Stomach (tissue), 9 donors: ENCODE data around the gene STAG3. TPM values are rescaled to one million over a fixed set of nuclear protein-coding genes. Genes with fewer than 3 reads are reported as not detected.

Source experiments
- DNase-seq, 2 donors: peaks; one replicate each; pipeline versions ENCODE4 v3.0.0 to v3.0.0-alpha.2; 2013 to 2019
- H3K27ac ChIP-seq, 5 donors: fragments of 200-600 bp in 4 of 5; sonication (generic) in 4 of 5; one replicate each; pipeline ENCODE4 v1.5.1; 2013 to 2019; ENCODE audit warnings: mild to moderate bottlenecking in 1 of 5, moderate library complexity in 1 of 5
- H3K27me3 ChIP-seq, 3 donors: fragments of 200-600 bp; sonication (generic); one replicate each; pipeline ENCODE4 v1.5.1; 2017 to 2019; ENCODE audit warnings: mixed run types in 1 of 3
- H3K36me3 ChIP-seq, 4 donors: fragments of 200-600 bp; sonication (generic); 1 replicate in 3 of 4; 2 replicates in 1 of 4; pipeline ENCODE4 v1.5.1; 2016 to 2019
- H3K4me1 ChIP-seq, 4 donors: fragments of 200-600 bp; sonication (generic); one replicate each; pipeline ENCODE4 v1.5.1; 2016 to 2019
- H3K4me3 ChIP-seq, 4 donors: fragments of 200-600 bp; sonication (generic) in 3 of 4; one replicate each; pipeline ENCODE4 v1.5.1; 2016 to 2019; ENCODE audit warnings: mild to moderate bottlenecking in 1 of 4
- H3K9me3 ChIP-seq, 4 donors: fragments of 200-600 bp; sonication (generic); one replicate each; pipeline ENCODE4 v1.5.1; 2016 to 2019
- EP300 ChIP-seq: sonication (generic); formaldehyde crosslinking; IDR thresholded peaks from one replicate; pipeline ENCODE4 v1.6.1; 2017; ENCODE audit warnings: antibody characterized with exemption
- POLR2A ChIP-seq, 4 donors: fragments of 450-650 bp; IDR thresholded peaks; one replicate each; pipeline ENCODE4 v1.6.1; 2016; ENCODE audit warnings: antibody characterized with exemption in 4 of 4, control low read depth in 2 of 4, mild to moderate bottlenecking in 1 of 4, moderate library complexity in 1 of 4
- POLR2AphosphoS5 ChIP-seq, 3 donors: sonication (generic); formaldehyde crosslinking; IDR thresholded peaks; one replicate each; pipeline ENCODE4 v1.6.1; 2016; ENCODE audit warnings: antibody characterized with exemption in 3 of 3
- WGBS, 5 donors: extraction: QIAGEN DNeasy Blood & Tissue Kit in 3 of 5; methylation state at CpG; one replicate each; pipeline versions ENCODE4 v1.1.5 to v1.1.7; 2013 to 2018; 5-methylcytosine and 5-hydroxymethylcytosine counted together
- intact Hi-C: fragments of 100-400 bp; cut with DNase I; formaldehyde crosslinking; loops from one replicate; pipeline ENCODE4 v1.15.1; 2023; ENCODE audit warnings: low total_unique reads
- polyA plus RNA-seq, 3 donors: library from polyadenylated mRNA; stranded (reverse); fragments of 200-250 nt; gene quantifications; one replicate each; pipeline ENCODE4 v1.2.3, GENCODE V29; 2013
- total RNA-seq, 5 donors: library from RNA; depleted of rRNA; stranded (reverse); fragments of >200 nt; gene quantifications; one replicate each; pipeline versions ENCODE4 v1.1.0 to v1.2.3, GENCODE V29; 2014 to 2016
- TF ChIP-seq, protein P1 (sequence below), 7 experiments: fragments of 450-650 bp in 4 of 7; fragments of 200-600 bp in 3 of 7; sonication (generic) in 3 of 7; IDR thresholded peaks; one replicate each; pipeline ENCODE4 v1.5.1; 2016 to 2019; ENCODE audit warnings: antibody characterized with exemption in 7 of 7, control low read depth in 2 of 7, mild to moderate bottlenecking in 1 of 7
- donor health status: healthy with polysubstance abuse.
- donor health status: Bipolar disorder and iron deficiency.
- donor health status: healthy.

Gene STAG3
- total and polyA plus RNA-seq, 8 donors: 0.50 to 8.8 (median 1.2) TPM; not detected in 4

DNA sequence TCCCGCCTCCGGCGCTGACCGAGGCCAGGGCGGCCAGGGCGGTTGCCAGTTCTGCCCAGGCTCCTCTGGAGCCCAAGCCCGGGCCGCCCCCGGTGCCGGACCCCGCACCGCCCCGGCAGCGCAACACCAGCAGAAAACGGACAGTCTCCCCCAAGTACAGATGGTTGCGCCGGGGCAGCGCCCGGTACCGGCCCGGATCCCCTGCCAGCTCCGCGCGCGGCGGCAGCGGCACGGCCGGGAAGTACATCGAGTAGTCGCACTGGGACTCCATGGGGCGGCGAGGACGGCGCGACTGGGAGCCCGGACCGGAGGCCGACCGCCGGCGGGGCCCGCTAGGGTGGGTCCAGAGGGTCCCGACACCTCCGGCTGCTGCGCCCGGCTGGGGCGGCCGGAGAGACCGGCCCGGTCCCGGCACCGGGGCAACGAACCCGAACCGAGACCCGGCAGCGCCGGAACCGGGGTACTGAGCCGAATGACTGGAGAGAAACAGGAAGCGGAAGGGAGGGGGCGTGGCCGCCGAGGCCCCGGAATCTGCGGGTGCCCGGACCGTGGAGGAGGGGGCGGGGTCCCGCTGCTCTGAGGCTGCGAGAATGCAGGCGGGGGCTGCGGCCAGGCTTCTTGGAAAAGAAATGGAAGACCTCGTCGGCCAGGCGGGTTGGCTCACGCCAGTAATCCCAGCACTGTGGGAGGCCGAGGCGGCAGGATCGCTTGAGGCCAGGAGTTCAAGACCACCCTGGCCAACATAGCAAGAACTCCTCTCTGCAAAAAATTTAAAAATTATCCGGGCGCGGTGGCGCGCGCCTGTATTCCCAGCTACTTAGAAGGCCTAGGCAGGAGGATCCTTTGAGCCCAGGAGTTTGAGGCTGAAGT is 19.3 kb upstream of the STAG3 start, which contains the start of gene TRAPPC14:
TSS of gene TRAPPC14 (minus strand) at position 495 of the 870 bp plus-strand sequence. CDS start at position 271, 224 bp downstream.
- Histone ChIP-seq H3K36me3 (peaks cover 27 to 38% (median 35%) of the 10 kb centered on the region in 4 donors), H3K4me1 (peaks cover 12 to 53% (median 47%) of the 10 kb centered on the region in 4 donors), H3K27me3 (no peaks in the 10 kb centered on the region), H3K27ac (peak within 1 kb of the TSS; percentile 83 to 93 (median 90)), H3K4me3 (peak within 1 kb of the TSS; percentile 81 to 99 (median 91)), H3K9me3 (no peaks in the 10 kb centered on the region)
- WGBS, 5 donors: 0 to 1% (median 1%) methylated on average over 41 to 87 of the region's 87 CpGs
- intact Hi-C loops: no loop called here
- no peak for TF ChIP-seq POLR2A (IDR thresholded peaks at IDR 0.05)
- TF ChIP-seq POLR2AphosphoS5 (IDR thresholded peaks at IDR 0.05): peak in 2 of 3 donors; percentile 42 to 76
- DNase-seq: peak; percentile 92 to 97

DNA sequence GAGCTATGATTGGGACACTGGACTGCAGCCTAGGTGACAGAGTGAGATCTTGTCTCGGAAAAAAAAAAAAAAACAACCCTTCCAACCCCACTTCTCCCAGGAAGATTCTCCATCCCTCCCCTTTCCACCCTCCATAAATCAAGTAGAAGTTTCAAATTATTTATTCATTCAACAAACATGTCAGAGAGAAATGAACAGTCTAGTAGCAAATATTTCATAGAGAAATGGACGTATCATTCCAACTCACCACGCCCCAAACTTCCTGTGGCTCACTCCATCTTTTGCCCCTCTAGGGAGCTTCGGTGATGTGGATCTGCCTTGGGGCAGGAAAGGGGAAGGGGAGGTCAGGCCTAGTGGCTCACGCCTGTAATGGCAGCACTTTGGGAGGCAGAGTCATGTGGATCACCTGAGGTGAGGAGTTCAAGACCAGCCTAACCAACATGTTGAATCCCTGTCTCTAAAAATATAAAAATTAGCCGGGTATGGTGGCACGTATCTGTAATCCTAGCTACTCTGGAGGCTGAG is 18.6 kb upstream of the STAG3 start:
- no peak for DNase-seq
- Histone ChIP-seq H3K27ac (peak overlapping the region; percentile 83 to 93 (median 90)), H3K4me3 (peak overlapping the region; percentile 81 to 99 (median 91)), H3K36me3 (peaks cover 20 to 31% (median 28%) of the 10 kb centered on the region in 4 donors), H3K9me3 (no peaks in the 10 kb centered on the region), H3K27me3 (no peaks in the 10 kb centered on the region), H3K4me1 (peaks cover 12 to 48% (median 43%) of the 10 kb centered on the region in 4 donors)
- TF ChIP-seq POLR2AphosphoS5 (IDR thresholded peaks at IDR 0.05): no peak
- no peak for TF ChIP-seq EP300
- intact Hi-C loops: no loop called here
- WGBS, 5 donors: 62 to 73% (median 69%) methylated on average over 7 of the region's 7 CpGs

DNA sequence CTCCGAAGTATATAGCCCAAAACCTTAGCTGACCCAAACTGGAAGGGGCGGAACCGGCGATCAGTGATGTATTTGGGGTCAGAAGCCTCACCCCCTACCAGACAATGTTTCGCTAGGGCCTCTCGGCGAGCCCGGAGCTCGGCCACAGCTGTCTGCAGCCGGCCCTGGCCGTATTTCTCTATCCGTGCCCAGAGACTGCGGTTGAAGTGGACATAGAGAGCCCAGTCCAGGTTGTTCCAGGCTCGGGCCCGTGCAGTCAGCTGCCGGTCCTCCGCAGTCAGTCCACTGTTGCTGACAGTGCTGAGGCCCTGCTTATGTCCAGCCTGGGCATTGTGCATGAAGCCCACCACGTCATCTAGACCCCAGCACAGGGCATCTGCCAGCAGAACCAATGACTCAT is 17.7 kb upstream of the STAG3 start:
- no peak for DNase-seq
- Histone ChIP-seq H3K9me3 (no peaks in the 10 kb centered on the region), H3K4me1 (peaks cover 12 to 38% (median 34%) of the 10 kb centered on the region in 4 donors), H3K27ac (no peak overlapping the region), H3K36me3 (peaks cover 16 to 22% (median 19%) of the 10 kb centered on the region in 4 donors), H3K27me3 (peaks cover 0 to under 1% (median 0%) of the 10 kb centered on the region in 3 donors), H3K4me3 (no peak overlapping the region)
- WGBS, 5 donors: 83 to 93% (median 91%) methylated on average over 16 to 18 of the region's 18 CpGs
- intact Hi-C loops: no loop called here
- TF ChIP-seq, protein P1, sequence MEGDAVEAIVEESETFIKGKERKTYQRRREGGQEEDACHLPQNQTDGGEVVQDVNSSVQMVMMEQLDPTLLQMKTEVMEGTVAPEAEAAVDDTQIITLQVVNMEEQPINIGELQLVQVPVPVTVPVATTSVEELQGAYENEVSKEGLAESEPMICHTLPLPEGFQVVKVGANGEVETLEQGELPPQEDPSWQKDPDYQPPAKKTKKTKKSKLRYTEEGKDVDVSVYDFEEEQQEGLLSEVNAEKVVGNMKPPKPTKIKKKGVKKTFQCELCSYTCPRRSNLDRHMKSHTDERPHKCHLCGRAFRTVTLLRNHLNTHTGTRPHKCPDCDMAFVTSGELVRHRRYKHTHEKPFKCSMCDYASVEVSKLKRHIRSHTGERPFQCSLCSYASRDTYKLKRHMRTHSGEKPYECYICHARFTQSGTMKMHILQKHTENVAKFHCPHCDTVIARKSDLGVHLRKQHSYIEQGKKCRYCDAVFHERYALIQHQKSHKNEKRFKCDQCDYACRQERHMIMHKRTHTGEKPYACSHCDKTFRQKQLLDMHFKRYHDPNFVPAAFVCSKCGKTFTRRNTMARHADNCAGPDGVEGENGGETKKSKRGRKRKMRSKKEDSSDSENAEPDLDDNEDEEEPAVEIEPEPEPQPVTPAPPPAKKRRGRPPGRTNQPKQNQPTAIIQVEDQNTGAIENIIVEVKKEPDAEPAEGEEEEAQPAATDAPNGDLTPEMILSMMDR (IDR thresholded peaks at IDR 0.05): no peak
- no peak for TF ChIP-seq POLR2A (IDR thresholded peaks at IDR 0.05)
- no peak for TF ChIP-seq POLR2AphosphoS5 (IDR thresholded peaks at IDR 0.05)
- TF ChIP-seq EP300: no peak

DNA sequence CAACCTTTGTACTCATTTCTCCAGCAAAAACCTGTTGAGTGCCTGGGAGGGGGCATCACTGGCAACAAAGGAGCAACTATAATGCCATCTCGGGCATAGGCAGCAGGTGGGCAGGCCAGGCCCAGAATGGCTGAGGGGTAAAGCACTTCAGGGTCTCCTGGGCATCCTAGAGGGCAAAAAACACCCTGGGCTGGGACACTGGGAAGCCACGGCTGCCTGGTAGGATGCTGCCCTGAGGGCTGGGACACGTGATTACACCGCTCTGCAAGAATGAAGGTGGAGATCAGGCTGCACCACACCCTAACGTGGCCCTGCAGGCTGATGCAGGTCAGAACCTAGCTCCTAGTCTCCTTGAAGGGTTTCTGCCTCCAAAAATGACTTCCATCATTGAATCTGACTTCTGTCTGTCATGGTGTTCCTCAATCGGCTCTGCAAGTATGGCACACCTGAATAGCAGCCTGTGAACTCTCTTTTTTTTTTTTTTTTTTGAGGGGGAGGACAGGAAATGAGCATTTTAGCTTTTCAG is 14.6 kb upstream of the STAG3 start:
- Histone ChIP-seq H3K9me3 (no peaks in the 10 kb centered on the region), H3K36me3 (no peaks in the 10 kb centered on the region), H3K27ac (no peak overlapping the region), H3K27me3 (peaks cover 0 to 29% (median 0%) of the 10 kb centered on the region in 3 donors), H3K4me3 (no peak overlapping the region), H3K4me1 (peaks cover 7 to 23% (median 18%) of the 10 kb centered on the region in 4 donors)
- intact Hi-C loops: no loop called here
- TF ChIP-seq, protein P1 (IDR thresholded peaks at IDR 0.05): no peak
- TF ChIP-seq EP300 (no peak), POLR2AphosphoS5 (IDR thresholded peaks at IDR 0.05) (no peak), POLR2A (IDR thresholded peaks at IDR 0.05) (no peak)
- peak in 1 of 2 donors; percentile 69 for DNase-seq
- 37 to 59% (median 46%) methylated on average over 6 of the region's 6 CpGs for WGBS, 5 donors

DNA sequence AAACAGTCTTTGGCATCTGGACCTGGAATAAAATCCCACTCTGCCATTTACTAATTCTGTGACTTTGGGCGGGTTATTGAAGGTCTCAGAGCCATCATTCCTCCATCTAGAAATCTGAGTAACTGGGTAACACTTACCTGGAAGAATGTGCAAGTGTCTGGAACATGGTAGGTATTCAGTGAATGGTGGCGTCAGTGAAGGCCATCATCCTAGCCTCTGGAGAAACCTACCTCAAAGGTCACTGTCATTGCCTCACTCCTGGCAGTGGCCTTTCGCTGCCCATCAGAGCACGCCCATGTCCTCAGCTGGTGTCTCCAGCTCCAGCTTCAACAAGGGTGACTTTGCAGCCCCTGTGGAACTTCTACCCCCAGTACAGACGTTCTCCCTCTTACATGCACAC is 13.8 kb upstream of the STAG3 start:
- H3K27me3 ChIP-seq: peaks cover 0 to 35% (median 0%) of the 10 kb centered on the region in 3 donors
- H3K4me3 ChIP-seq: no peak overlapping the region
- intact Hi-C loops: no loop called here
- H3K36me3 ChIP-seq: no peaks in the 10 kb centered on the region
- peaks cover 13 to 28% (median 21%) of the 10 kb centered on the region in 4 donors for H3K4me1 ChIP-seq
- H3K9me3 ChIP-seq: no peaks in the 10 kb centered on the region
- TF ChIP-seq POLR2A (IDR thresholded peaks at IDR 0.05) (no peak), EP300 (no peak), POLR2AphosphoS5 (IDR thresholded peaks at IDR 0.05) (no peak)
- TF ChIP-seq, protein P1 (IDR thresholded peaks at IDR 0.05): no peak
- 89 to 98% (median 93%) methylated on average over 5 of the region's 5 CpGs for WGBS, 5 donors
- no peak overlapping the region for H3K27ac ChIP-seq
- DNase-seq: no peak
